ENCODE measurements around the gene PHLDA2. TPM values are rescaled to one million over a fixed set of nuclear protein-coding genes. Genes with fewer than 3 reads are reported as not detected.
A peak's percentile ranks its signal among the peaks of the same experiment; 100 is the strongest.

The PHLDA2 gene
- polyA plus RNA-seq, 1 donor (not counting 4 experiments of a cell fraction or from before 2014, with no cell fraction given), result 24.3 TPM

GRCh38 chr11:2898366-2899079 is 30.7 kb downstream of the PHLDA2 start:
- Histone ChIP-seq H4K20me1 (ENCODE audit: control insufficient read depth, extremely low read depth, insufficient read depth, low read length) (no peaks in the 10 kb centered on the region), H3K79me2 (ENCODE audit: control insufficient read depth, insufficient read depth, low read length) (no peaks in the 10 kb centered on the region), H3K9ac (ENCODE audit: control insufficient read depth, extremely low read depth, insufficient read depth, low read length) (no peak overlapping the region), H3K9me3 (ENCODE audit: control insufficient read depth, low read depth, low read length) (no peaks in the 10 kb centered on the region), H3K4me3 (ENCODE audit: control insufficient read depth in 2 of 3, extremely low read depth in 1 of 3, insufficient read depth in 2 of 3, low read depth in 1 of 3, low read length in 3 of 3) (peak overlapping the region in 1 of 3 experiments; percentile 19), H3K4me1 (ENCODE audit: control insufficient read depth, extremely low read depth, insufficient read depth, low read length) (peaks cover 37% of the 10 kb centered on the region), H3K27ac (ENCODE audit: control insufficient read depth, insufficient read depth, low read length) (peak overlapping the region; percentile 59), H2AFZ (ENCODE audit: control insufficient read depth, low read length) (no peak overlapping the region), H3K27me3 (ENCODE audit: control insufficient read depth, extremely low read depth, insufficient read depth, low read length) (no peaks in the 10 kb centered on the region), H3K9me1 (ENCODE audit: control insufficient read depth, extremely low read depth, insufficient read depth, low read length) (no peaks in the 10 kb centered on the region), H3K36me3 (ENCODE audit: control insufficient read depth in 2 of 2, extremely low read depth in 1 of 2, insufficient read depth in 2 of 2, low read length in 2 of 2) (no peaks in the 10 kb centered on the region), H3K4me2 (ENCODE audit: control insufficient read depth, extremely low read depth, insufficient read depth, low read depth, low read length) (peak overlapping the region; percentile 61)
- dilution Hi-C loops (cut with MboI; ENCODE audit: extremely low pct_ligation_motif_present, low sequenced_read_pairs), result no loop called here
- TF ChIP-seq CTCF (optimal IDR thresholded peaks at IDR 0.05 in 1 of 3, IDR thresholded peaks at IDR 0.05 in 1 of 3, conservative IDR thresholded peaks at IDR 0.05 in 1 of 3; ENCODE audit: extremely low read depth in 1 of 3, insufficient read depth in 2 of 3, low read length in 3 of 3) (no peak), EZH2 (IDR thresholded peaks at IDR 0.05; ENCODE audit: low read length) (no peak)
- no peak for DNase-seq (ENCODE audit: low read depth, low spot score)
- peak; percentile 85 for FAIRE-seq

GRCh38 chr11:2897048-2897447 is 32.2 kb downstream of the PHLDA2 start:
- dilution Hi-C loops (cut with MboI; ENCODE audit: extremely low pct_ligation_motif_present, low sequenced_read_pairs), result no loop called here
- DNase-seq (ENCODE audit: low read depth, low spot score), result no peak
- Histone ChIP-seq H3K9me3 (ENCODE audit: control insufficient read depth, low read depth, low read length) (no peaks in the 10 kb centered on the region), H3K9ac (ENCODE audit: control insufficient read depth, extremely low read depth, insufficient read depth, low read length) (no peak overlapping the region), H3K79me2 (ENCODE audit: control insufficient read depth, insufficient read depth, low read length) (no peaks in the 10 kb centered on the region), H3K27me3 (ENCODE audit: control insufficient read depth, extremely low read depth, insufficient read depth, low read length) (no peaks in the 10 kb centered on the region), H3K36me3 (ENCODE audit: control insufficient read depth in 2 of 2, extremely low read depth in 1 of 2, insufficient read depth in 2 of 2, low read length in 2 of 2) (no peaks in the 10 kb centered on the region), H3K27ac (ENCODE audit: control insufficient read depth, insufficient read depth, low read length) (no peak overlapping the region), H3K4me2 (ENCODE audit: control insufficient read depth, extremely low read depth, insufficient read depth, low read depth, low read length) (no peak overlapping the region), H2AFZ (ENCODE audit: control insufficient read depth, low read length) (no peak overlapping the region), H4K20me1 (ENCODE audit: control insufficient read depth, extremely low read depth, insufficient read depth, low read length) (no peaks in the 10 kb centered on the region), H3K9me1 (ENCODE audit: control insufficient read depth, extremely low read depth, insufficient read depth, low read length) (no peaks in the 10 kb centered on the region), H3K4me3 (ENCODE audit: control insufficient read depth in 2 of 3, extremely low read depth in 1 of 3, insufficient read depth in 2 of 3, low read depth in 1 of 3, low read length in 3 of 3) (no peak overlapping the region), H3K4me1 (ENCODE audit: control insufficient read depth, extremely low read depth, insufficient read depth, low read length) (peaks cover 33% of the 10 kb centered on the region)
- FAIRE-seq, result no peak
- no peak for TF ChIP-seq CTCF (optimal IDR thresholded peaks at IDR 0.05 in 1 of 3, IDR thresholded peaks at IDR 0.05 in 1 of 3, conservative IDR thresholded peaks at IDR 0.05 in 1 of 3; ENCODE audit: extremely low read depth in 1 of 3, insufficient read depth in 2 of 3, low read length in 3 of 3)
- no peak for TF ChIP-seq EZH2 (IDR thresholded peaks at IDR 0.05; ENCODE audit: low read length)

All from keratinocyte (primary cell).